Left cardiac atrium (tissue), 4 donors: ENCODE measurements around the gene ZDHHC12. TPM values are rescaled to one million over a fixed set of nuclear protein-coding genes. Genes with fewer than 3 reads are reported as not detected.
"Not testable (repeated sequence)": the region's sequence is repeated elsewhere in the genome, so short reads cannot be mapped to it uniquely, and the experiment has no call there.

Experiments used
- ATAC-seq, 2 donors: fragments of 200-7000 bp; cut with Tn5 transposase; one replicate each; pipeline ENCODE4 v1.9.1; 2020; ENCODE audit warnings: mild to moderate bottlenecking in 2 of 2, moderate library complexity in 2 of 2
- DNase-seq: peaks from one replicate; pipeline ENCODE4 v3.0.0-alpha.2; 2020
- intact Hi-C, 2 donors: fragments of 100-400 bp; cut with DNase I; formaldehyde crosslinking; loops; one replicate each; pipeline versions ENCODE4 v1.14.1 to v1.15.1; 2022 to 2023
- total RNA-seq, 2 donors: library from RNA; stranded (reverse); fragmentation: NEBNext Ultra II Directional; extraction: Animal tissue kit (Norgen Biotek cat#: 25700); gene quantifications; one replicate each; pipeline ENCODE4 v1.2.1, GENCODE V29; 2021
- donor health status: DM: no; HTN: yes; CAD: no.
- donor health status: DM: no; HTN: yes; CAD: no; lungs with severe emphysema.
- donor health status: DM: yes; HTN: yes; CAD: no.
- donor health status: Dilated cardiomyopathy.

The ZDHHC12 gene
- total RNA-seq, 2 donors from 2014 or later: 8.3 to 13.8 TPM

DNA sequence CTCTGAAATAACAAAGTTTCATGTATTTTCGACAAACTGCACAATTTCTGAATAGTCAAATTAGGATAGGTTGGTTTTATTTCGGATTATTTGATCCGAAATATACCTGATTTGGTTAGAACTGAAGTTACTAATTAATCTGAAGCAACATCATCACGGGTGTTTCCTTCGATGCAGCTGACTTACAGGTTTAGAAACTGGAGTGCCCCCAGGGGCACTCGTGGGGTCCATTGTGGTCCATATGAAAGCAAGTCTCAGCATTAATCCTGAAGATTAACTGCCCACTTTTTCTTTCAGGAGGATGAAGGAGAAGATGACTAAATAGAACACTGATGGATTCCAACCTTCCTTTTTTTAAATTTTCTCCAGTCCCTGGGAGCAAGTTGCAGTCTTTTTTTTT lies 29.6 kb downstream of the ZDHHC12 start:
- no peak for ATAC-seq
- intact Hi-C loops: no loop called here
- DNase-seq: no peak

DNA sequence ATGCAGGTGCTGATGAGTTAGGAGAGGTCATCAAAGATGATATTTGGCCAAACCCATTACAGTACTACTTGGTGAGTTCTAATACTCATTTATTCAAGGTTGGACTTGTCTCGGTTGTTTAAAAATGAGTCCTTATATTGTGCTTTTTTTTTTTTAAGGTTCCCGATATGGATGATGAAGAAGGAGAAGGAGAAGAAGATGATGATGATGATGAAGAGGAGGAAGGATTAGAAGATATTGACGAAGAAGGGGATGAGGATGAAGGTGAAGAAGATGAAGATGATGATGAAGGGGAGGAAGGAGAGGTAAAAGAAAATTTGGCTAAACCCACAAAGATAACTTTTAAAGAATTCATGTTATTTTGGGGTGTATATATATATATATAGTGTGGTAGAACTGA lies 30.2 kb downstream of the ZDHHC12 start:
- DNase-seq, ATAC-seq, intact Hi-C loops: not testable (repeated sequence)

- intact Hi-C loops: no loop called here
- ATAC-seq (no peak), DNase-seq (no peak)
Measured at GRCh38 chr9:128690684-128691034, 33.3 kb downstream of the ZDHHC12 start.

DNA sequence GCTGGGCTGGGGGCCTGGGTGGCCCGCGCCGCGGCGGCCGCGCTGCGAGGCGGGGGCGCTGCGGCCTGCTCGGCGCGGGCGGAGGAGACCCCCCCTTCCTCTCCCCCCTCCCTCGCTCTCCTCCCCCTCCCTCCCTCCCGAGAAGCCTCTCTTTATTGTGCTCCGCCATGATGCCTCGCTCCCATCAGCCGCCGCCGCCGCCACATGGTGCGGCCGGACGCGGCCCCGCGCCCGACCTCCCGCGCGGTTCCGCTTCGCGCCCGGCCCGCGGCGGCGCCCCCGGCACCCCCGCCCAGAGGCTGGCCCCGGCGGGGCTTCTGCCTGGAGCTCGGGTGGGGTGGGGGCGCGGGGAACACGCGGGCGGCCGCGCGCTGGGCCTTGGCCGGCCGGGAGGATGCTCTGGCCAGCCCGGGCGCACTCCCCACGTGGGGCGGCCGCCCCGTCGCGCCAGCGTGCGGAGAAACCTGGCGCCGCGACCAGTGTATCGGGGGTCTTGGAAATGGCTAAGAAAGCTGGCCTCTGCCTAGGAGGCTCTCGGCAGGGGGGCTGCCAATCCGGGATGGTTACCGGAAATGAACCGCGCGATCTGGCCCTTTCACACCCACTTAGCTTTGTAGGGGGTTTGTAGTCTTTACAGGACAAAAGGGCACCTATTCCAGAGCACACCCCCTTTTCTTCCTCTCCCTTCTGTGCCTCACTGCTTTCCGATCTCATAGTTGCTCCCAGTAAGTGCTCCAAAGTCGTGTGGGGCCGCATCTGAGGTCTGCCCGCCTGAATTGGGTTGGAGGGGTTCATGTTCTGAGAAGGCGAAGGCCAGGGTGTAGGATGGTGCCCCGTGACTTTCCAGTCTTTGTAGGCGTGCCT lies 33.9 kb downstream of the ZDHHC12 start:
- intact Hi-C loops: loop anchor here in 1 of 2 donors (10.0 kb wide), 1 partner anchor 55 kb away; no protein-coding TSS in a partner anchor
- ATAC-seq: no peak
- DNase-seq: peak; percentile 53

- peak; percentile 22 to 31 for ATAC-seq
- peak; percentile 73 for DNase-seq
- intact Hi-C loops: loop anchor here in 1 of 2 donors (10.0 kb wide), 1 partner anchor 55 kb away; no protein-coding TSS in a partner anchor
Measured at GRCh38 chr9:128689293-128689774, 34.6 kb downstream of the ZDHHC12 start.

GRCh38 chr9:128688501-128689292 lies 35.2 kb downstream of the ZDHHC12 start, which contains the start of gene SET:
TSS of gene SET (plus strand) at chr9:128689222. CDS start at chr9:128689583, 361 bp downstream.
- intact Hi-C loops: loop anchor here in 1 of 2 donors (10.0 kb wide), 1 partner anchor 54 kb away; no protein-coding TSS in a partner anchor
- ATAC-seq (peak; percentile 93 to 95), DNase-seq (peak; percentile 97)

DNA sequence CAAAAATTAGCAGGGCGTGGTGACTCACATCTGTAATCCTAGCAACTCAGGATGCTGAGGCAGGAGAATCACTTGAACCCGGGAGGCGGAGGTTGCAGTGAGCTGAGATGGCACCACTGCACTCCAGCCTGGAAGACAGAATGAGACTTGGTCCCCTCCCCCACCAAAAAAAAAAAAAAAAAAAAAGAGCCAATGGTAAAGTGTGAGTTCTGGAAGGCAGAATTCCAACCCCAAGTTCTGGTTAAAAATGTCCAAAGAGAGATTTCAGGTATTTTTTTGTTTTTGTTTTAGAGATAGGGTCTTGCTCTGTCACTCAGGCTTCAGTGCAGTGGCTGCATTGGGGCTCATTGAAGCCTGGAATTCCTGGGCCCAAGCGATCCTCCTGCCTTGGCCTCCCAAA lies 36.5 kb downstream of the ZDHHC12 start:
- intact Hi-C loops: loop anchor here in 1 of 2 donors (10.0 kb wide), 1 partner anchor 53 kb away; no protein-coding TSS in a partner anchor
- DNase-seq: no peak
- no peak for ATAC-seq

GRCh38 chr9:128685636-128686489 lies 38.1 kb downstream of the ZDHHC12 start:
- ATAC-seq (no peak), DNase-seq (no peak)
- intact Hi-C loops: loop anchor here in 1 of 2 donors (10.0 kb wide), 1 partner anchor 51 kb away; no protein-coding TSS in a partner anchor

DNA sequence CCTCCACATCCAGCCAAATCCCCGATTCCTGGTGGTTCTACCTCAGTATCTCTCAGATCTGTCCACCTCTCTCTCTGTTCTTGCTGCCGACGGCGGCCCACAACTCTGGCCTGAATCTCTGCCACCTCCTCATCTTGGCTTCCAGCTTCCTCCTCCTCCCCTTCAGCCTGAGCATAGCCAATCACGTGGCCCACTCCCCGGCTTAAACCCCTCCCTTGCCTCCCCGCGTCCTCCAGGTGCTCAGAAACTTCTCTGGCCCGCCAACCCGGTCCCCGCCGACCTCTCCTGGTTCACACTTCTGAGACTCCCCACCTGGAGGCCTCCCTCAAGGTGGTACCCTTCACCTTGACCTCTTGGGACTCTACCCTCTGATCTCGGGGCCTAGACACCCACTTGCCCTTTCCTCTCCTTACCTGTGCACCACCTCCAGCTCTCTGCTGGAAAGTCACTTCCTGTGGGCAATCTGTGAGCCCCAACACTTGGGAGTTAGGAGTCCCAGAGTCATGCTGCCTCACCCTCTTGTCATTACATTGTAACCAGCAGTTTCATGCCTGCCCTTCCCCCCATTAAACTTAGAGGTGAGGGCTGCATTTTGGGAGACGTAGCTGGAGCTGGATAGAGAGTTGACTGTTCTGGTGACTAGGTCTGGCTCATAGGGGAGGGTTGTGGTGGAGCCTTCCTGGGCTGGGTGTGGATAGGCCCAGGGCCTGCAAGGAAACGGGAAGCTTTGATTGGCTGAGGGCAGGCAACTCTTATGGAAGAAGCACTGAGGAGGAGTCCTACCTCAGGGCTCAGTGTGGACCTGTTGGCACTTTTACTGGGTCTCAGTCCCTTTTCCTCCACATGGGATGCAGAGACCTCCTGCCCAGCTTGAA lies 39.4 kb downstream of the ZDHHC12 start:
- DNase-seq (peak; percentile 81), ATAC-seq (peak; percentile 46 to 77)
- intact Hi-C loops: loop anchor here (5.0 to 10.0 kb wide), 2 partner anchors 47 to 50 kb away; no protein-coding TSS in a partner anchor

- intact Hi-C loops: loop anchor here (5.0 to 10.0 kb wide), 2 partner anchors 47 to 49 kb away; no protein-coding TSS in a partner anchor
- DNase-seq (no peak), ATAC-seq (peak in 1 of 2 donors; percentile 3)
Measured at GRCh38 chr9:128684065-128684324, 39.9 kb downstream of the ZDHHC12 start.

GRCh38 chr9:128683340-128684064 lies 40.4 kb downstream of the ZDHHC12 start:
- DNase-seq: peak; percentile 68
- intact Hi-C loops: loop anchor here (5.0 to 10.0 kb wide), 2 partner anchors 46 to 49 kb away; no protein-coding TSS in a partner anchor
- ATAC-seq: peak; percentile 58 to 62

GRCh38 chr9:128677794-128678193 lies 46.1 kb downstream of the ZDHHC12 start:
- ATAC-seq (no peak), DNase-seq (no peak)
- intact Hi-C loops: no loop called here

- intact Hi-C loops: no loop called here
- no peak for DNase-seq
- ATAC-seq: no peak
Measured at GRCh38 chr9:128675382-128675781, 48.5 kb downstream of the ZDHHC12 start.
